Activated naive CD4-positive, alpha-beta T cell treated with anti-CD3 and anti-CD28 coated beads, Interleukin-2, amount 10 ng/mL, durations not matched to agents 7 days and 5 days (primary cell): Measurements from ENCODE around the gene CHRNE.

Experiments
- CTCF ChIA-PET: fragments of 350-600 bp; sonication (Branson Sonifier 250); formaldehyde crosslinking; loops from one replicate; lab custom pipeline; 2021; ENCODE audit warnings: antibody characterized with exemption; lab: Charles Lee
- DNase-seq: peaks from one replicate; pipeline ENCODE4 v3.0.0-alpha.2; 2020
- H3K27ac Mint-ChIP-seq: one replicate; pipeline ENCODE4 v1.8.0; 2021; ENCODE audit warnings: mild to moderate bottlenecking, moderate library complexity, mixed read lengths
- H3K27me3 Mint-ChIP-seq: one replicate; pipeline ENCODE4 v1.8.0; 2021; ENCODE audit warnings: mild to moderate bottlenecking, mixed read lengths
- H3K36me3 Mint-ChIP-seq: one replicate; pipeline ENCODE4 v1.8.0; 2021; ENCODE audit warnings: mixed read lengths
- H3K4me1 Mint-ChIP-seq: one replicate; pipeline ENCODE4 v1.8.0; 2021; ENCODE audit warnings: mixed read lengths
- H3K4me3 Mint-ChIP-seq: one replicate; pipeline ENCODE4 v1.8.0; 2021; ENCODE audit warnings: mild to moderate bottlenecking, moderate library complexity, mixed read lengths
- H3K9me3 Mint-ChIP-seq: one replicate; pipeline ENCODE4 v1.8.0; 2021; ENCODE audit warnings: mixed read lengths

Gene CHRNE

DNA sequence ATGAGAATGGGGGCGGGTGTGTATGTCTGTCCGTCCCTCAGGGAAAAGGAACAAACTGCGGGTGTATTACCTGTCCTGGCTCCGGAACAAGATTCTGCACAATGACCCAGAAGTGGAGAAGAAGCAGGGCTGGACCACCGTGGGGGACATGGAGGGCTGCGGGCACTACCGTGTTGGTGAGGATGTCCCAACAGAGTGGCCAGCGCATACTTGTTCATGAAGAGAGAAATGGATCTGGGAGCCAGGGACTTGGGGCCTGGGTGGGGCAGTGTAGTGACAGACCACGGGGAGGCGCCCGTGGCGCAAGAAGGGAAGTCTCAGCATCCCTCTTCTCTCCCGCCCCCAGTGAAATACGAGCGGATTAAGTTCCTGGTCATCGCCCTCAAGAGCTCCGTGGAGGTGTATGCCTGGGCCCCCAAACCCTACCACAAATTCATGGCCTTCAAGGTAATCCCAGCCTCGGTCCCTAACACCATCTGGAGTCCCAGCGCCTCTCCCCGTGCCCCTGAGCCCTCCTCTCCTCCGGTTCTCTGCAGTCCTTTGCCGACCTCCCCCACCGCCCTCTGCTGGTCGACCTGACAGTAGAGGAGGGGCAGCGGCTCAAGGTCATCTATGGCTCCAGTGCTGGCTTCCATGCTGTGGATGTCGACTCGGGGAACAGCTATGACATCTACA, 7.1 kb downstream of the CHRNE start:
- peaks cover 21% of the 10 kb centered on the region for H3K27me3 Mint-ChIP-seq
- CTCF ChIA-PET = no interaction called here
- peaks cover 19% of the 10 kb centered on the region for H3K4me1 Mint-ChIP-seq
- no peak for DNase-seq
- no peaks in the 10 kb centered on the region for H3K9me3 Mint-ChIP-seq
- peaks cover 29% of the 10 kb centered on the region for H3K36me3 Mint-ChIP-seq
- no peak overlapping the region for H3K4me3 Mint-ChIP-seq
- H3K27ac Mint-ChIP-seq = peak overlapping the region; percentile 28

DNA sequence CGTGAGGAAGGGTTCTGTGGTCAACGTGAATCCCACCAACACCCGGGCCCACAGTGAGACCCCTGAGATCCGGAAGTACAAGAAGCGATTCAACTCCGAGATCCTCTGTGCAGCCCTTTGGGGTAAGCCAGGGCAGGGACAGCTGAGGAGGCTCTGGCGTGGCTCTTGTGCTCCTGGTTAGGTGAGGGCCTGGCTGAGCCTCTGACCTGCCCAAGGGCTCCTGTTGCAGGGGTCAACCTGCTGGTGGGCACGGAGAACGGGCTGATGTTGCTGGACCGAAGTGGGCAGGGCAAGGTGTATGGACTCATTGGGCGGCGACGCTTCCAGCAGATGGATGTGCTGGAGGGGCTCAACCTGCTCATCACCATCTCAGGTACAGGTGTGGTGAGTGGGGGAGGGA, 7.8 kb downstream of the CHRNE start:
- Mint-ChIP-seq H3K27me3 (peaks cover 14% of the 10 kb centered on the region), H3K36me3 (peaks cover 34% of the 10 kb centered on the region), H3K4me3 (no peak overlapping the region), H3K4me1 (peaks cover 14% of the 10 kb centered on the region), H3K27ac (no peak overlapping the region), H3K9me3 (no peaks in the 10 kb centered on the region)
- DNase-seq = no peak
- CTCF ChIA-PET = no interaction called here

DNA sequence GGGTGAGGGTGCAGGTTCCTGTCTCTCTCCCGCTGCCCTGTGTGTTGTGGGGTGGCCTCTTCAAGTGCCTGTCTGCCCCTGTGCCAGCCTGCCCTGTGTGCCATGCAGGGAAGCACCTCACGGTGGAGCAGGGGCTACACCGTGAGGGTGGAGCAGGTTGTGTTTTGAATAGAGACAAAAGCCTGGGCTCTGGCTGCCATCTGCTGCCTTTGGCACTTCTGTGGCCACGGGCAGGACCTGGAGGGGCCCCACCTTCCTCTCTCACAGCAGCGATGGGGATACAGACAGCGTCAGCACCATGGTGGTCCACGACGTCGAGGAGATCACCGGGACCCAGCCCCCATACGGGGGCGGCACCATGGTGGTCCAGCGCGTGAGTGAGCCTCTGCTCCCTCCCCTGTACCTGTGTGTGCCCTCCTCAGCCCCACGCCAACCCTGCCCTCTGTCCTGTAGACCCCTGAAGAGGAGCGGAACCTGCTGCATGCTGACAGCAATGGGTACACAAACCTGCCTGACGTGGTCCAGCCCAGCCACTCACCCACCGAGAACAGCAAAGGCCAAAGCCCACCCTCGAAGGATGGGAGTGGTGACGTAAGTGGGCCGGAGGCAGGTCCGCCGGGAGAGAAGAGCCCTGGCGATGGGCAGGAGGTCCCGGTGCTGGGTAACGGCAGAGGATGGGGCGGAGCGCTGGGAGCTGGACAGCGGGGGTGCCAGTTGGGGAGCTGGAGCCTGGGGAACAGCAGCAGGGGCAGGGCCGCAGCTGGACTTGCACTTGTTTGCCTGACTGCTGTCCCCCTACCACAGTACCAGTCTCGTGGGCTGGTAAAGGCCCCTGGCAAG, 9.0 kb downstream of the CHRNE start:
- CTCF ChIA-PET = no interaction called here

DNA sequence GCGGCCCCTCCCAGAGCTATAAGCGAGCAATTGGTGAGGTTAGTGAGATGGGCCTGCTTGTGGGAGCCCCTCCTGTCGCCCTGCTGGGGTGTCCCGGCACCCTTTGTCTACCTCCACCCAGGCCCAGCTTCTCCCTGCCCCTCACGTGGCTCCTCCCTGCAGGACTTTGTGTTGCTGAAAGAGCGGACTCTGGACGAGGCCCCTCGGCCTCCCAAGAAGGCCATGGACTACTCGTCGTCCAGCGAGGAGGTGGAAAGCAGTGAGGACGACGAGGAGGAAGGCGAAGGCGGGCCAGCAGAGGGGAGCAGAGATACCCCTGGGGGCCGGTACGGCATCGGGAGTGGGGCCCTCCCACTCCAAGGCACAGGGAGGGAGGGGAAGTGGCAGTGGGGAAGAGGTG, 9.6 kb downstream of the CHRNE start:
- Mint-ChIP-seq H3K27me3 (no peaks in the 10 kb centered on the region), H3K9me3 (no peaks in the 10 kb centered on the region), H3K4me3 (no peak overlapping the region), H3K36me3 (peaks cover 40% of the 10 kb centered on the region), H3K4me1 (peaks cover 4% of the 10 kb centered on the region), H3K27ac (no peak overlapping the region)
- CTCF ChIA-PET = no interaction called here
- no peak for DNase-seq

More for the DNA sequence above, 9.0 kb downstream of the CHRNE start:
- Mint-ChIP-seq H3K36me3 (peaks cover 37% of the 10 kb centered on the region), H3K4me3 (no peak overlapping the region), H3K27me3 (peaks cover 4% of the 10 kb centered on the region), H3K27ac (no peak overlapping the region), H3K9me3 (no peaks in the 10 kb centered on the region), H3K4me1 (peaks cover 8% of the 10 kb centered on the region)
- DNase-seq = no peak

DNA sequence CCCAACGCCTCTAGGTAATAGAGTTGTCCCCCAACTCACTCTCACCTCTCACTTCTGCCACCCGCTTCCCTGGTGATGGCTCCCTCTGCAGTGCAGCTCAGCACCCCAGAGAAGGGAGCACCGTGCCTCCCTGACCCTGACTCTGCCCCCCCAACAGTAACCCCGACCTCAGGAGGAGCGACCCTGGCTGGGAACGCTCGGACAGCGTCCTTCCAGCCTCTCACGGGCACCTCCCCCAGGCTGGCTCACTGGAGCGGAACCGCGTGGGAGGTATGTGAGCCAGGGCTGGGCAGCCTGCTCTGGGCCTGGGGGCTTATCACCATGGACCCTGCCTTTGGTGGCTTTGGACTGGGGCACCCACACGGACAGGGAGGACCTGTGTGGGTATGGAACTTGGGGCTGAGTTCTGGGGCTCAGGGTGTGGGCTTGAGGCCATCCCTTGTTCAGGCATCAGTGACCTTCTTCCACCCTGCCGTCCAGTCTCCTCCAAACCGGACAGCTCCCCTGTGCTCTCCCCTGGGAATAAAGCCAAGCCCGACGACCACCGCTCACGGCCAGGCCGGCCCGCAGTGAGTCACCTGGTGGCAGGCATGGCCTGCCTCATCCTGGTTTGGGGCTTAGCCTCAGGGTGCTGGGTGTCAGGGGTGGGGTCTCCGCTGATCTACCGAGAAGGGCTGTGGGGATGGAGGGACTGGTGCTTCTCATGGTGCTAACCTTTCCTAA, 10.2 kb downstream of the CHRNE start:
- Mint-ChIP-seq H3K27ac (no peak overlapping the region), H3K4me1 (peaks cover 3% of the 10 kb centered on the region), H3K36me3 (peaks cover 40% of the 10 kb centered on the region), H3K27me3 (no peaks in the 10 kb centered on the region), H3K9me3 (no peaks in the 10 kb centered on the region), H3K4me3 (no peak overlapping the region)
- CTCF ChIA-PET = no interaction called here
- DNase-seq = no peak

DNA sequence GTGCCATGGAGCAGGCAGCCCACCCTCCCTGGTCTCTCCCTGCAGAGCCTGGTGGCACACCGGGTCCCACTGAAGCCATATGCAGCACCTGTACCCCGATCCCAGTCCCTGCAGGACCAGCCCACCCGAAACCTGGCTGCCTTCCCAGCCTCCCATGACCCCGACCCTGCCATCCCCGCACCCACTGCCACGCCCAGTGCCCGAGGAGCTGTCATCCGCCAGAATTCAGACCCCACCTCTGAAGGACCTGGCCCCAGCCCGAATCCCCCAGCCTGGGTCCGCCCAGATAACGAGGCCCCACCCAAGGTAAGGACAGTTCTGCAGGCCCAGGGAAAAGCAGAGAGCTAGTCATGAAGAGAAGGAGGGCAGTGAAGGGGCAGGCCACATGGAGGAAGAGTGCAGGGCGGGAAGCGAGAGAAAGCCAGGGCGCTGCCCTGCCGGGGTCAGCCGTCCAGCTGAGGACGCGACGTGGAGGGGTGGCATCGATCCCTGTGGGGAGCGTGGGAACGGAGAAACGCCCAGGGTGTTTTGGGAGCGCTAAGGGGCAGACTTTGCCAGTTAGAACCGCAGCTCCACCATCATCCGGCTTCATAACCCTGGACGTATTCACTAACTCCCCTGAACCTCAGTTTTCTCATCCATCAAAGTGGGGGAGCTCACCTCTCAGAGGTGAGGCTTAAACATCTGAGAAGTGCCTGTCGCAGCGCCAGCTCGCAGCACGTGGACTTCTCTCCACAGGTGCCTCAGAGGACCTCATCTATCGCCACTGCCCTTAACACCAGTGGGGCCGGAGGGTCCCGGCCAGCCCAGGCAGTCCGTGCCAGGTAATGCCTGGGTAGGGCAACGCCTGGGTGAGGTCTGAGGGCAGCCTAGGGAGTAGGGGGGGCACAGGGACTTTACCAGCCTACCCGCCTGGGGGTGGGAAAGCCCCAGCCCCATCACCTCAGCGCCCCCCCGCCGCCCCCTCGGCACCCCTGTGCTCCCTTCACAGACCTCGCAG, 11.2 kb downstream of the CHRNE start:
- CTCF ChIA-PET = interaction anchor here (0.6 to 1.3 kb wide), 3 partner anchors 8 to 99 kb away, joined by 3 to 5 read pairs (median 3); partner anchors contain the start of gene C17orf107
- Mint-ChIP-seq H3K4me1 (peaks cover 3% of the 10 kb centered on the region), H3K27me3 (no peaks in the 10 kb centered on the region), H3K36me3 (peaks cover 41% of the 10 kb centered on the region), H3K27ac (no peak overlapping the region), H3K9me3 (no peaks in the 10 kb centered on the region), H3K4me3 (no peak overlapping the region)
- no peak for DNase-seq

DNA sequence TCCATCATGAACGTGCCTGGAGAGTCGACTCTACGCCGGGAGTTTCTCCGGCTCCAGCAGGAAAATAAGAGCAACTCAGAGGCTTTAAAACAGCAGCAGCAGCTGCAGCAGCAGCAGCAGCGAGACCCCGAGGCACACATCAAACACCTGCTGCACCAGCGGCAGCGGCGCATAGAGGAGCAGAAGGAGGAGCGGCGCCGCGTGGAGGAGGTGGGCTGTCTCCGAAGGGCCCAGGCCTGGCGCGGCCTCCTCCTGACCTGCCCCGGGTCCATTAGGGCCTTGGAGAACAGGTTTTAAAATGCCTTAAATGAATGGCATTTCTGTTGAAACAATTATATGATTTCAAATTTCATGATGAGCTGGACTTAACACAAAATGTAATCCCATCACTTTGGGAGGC, 15.3 kb downstream of the CHRNE start:
- DNase-seq = no peak
- Mint-ChIP-seq H3K27me3 (no peaks in the 10 kb centered on the region), H3K27ac (no peak overlapping the region), H3K4me3 (no peak overlapping the region), H3K4me1 (peaks cover 3% of the 10 kb centered on the region), H3K9me3 (no peaks in the 10 kb centered on the region), H3K36me3 (peaks cover 40% of the 10 kb centered on the region)
- CTCF ChIA-PET = interaction anchor here (0.8 to 1.9 kb wide), 5 partner anchors 57 to 320 kb away, joined by 3 to 5 read pairs (median 4); partner anchors contain the start of gene ARRB2

DNA sequence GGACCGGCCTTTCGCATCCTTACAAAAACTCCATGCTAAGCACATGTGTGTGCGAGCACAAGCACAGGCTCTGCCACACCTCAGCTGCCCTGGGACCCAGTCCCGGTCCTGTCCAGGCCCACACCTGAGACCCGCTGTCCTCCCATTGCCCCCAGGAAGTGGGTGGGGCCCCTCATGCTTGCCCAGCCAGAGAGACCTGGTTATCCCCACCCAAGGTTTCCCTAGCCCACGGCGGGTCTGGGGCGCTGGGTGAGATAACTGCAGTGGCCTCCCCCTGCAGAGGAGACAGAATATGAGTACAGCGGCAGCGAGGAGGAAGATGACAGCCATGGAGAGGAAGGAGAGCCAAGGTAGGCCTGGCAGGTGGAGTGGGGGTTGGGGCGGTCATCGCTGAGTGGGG, 16.1 kb downstream of the CHRNE start:
- CTCF ChIA-PET = interaction anchor here (1.9 kb wide), 1 partner anchor 177 kb away, joined by 4 read pairs; the partner anchor contains the start of gene ARRB2
- H3K4me3 Mint-ChIP-seq = no peak overlapping the region
- DNase-seq = no peak
- H3K36me3 Mint-ChIP-seq = peaks cover 41% of the 10 kb centered on the region
- no peak overlapping the region for H3K27ac Mint-ChIP-seq
- H3K9me3 Mint-ChIP-seq = no peaks in the 10 kb centered on the region
- peaks cover 3% of the 10 kb centered on the region for H3K4me1 Mint-ChIP-seq
- no peaks in the 10 kb centered on the region for H3K27me3 Mint-ChIP-seq

DNA sequence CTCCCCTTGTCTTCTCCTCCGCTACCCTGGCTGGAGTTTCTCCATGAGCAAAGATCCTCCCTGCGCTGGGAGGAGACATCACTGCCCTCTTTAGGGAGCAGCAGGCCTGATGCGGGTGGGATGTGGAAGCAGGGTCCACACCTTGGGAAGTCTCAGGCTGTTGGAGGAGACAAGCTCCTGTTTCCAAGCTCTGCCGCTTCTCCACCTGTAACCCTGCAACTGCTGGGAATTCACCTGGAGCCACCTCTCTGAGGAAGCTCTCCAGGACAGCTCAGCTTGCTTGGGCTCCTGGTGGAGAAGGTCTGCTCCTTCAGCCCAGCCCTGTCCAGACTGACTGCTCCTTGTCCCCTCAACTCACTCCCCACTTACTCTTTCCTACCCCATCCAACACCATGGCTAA, 18.4 kb downstream of the CHRNE start:
- Mint-ChIP-seq H3K27ac (no peak overlapping the region), H3K36me3 (peaks cover 33% of the 10 kb centered on the region), H3K4me3 (no peak overlapping the region), H3K9me3 (no peaks in the 10 kb centered on the region), H3K4me1 (peaks cover 3% of the 10 kb centered on the region), H3K27me3 (no peaks in the 10 kb centered on the region)
- no peak for DNase-seq
- CTCF ChIA-PET = interaction anchor here (0.8 to 1.3 kb wide), 3 partner anchors 9 to 152 kb away, joined by 3 to 4 read pairs (median 3); no protein-coding TSS in a partner anchor

DNA sequence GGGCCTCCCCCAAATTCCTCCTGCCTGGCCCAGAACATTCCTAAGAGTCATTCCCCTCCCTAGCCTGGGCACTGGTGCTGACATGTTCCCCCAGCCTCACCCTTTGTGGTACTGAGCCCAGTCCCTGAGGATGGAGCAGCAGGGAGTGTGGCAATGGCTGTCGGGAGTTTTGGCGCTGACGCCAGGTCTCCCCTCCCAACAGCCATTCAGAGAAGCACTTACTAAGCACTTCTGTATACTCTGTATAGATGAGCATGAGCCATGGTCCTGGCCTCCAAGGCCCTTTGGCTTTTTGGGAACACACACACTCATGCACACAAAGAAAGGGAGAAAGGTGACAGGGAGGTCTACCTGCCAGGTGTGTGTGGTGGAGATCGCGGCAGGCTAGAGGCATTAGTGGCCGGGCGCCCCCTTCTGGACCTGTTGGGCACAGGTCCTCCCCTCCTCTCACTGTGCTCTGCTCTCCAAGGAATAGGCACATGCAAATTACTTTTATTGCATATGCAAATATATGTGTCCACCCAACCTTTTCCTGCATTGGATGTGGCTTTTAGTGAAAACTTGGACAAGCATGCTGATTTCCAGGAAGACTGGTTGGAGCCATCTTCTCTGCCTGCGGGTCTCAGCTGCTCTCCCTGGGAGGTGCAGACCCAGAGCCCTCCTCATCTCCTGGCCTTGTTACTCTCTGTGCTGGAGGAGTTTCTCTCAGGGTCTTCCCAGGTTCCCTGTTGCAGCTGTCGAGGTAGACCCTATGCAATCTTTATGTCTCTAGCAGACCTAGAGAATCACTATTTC, 20.9 kb downstream of the CHRNE start:
- CTCF ChIA-PET = interaction anchor here (0.5 to 2.3 kb wide), 14 partner anchors 9 to 315 kb away, joined by 3 to 11 read pairs (median 3); partner anchors contain the start of gene ARRB2
- H3K27me3 Mint-ChIP-seq = no peaks in the 10 kb centered on the region
- H3K9me3 Mint-ChIP-seq = no peaks in the 10 kb centered on the region
- no peak overlapping the region for H3K27ac Mint-ChIP-seq
- no peaks in the 10 kb centered on the region for H3K4me1 Mint-ChIP-seq
- H3K4me3 Mint-ChIP-seq = no peak overlapping the region
- peak; percentile 78 for DNase-seq
- peaks cover 24% of the 10 kb centered on the region for H3K36me3 Mint-ChIP-seq

DNA sequence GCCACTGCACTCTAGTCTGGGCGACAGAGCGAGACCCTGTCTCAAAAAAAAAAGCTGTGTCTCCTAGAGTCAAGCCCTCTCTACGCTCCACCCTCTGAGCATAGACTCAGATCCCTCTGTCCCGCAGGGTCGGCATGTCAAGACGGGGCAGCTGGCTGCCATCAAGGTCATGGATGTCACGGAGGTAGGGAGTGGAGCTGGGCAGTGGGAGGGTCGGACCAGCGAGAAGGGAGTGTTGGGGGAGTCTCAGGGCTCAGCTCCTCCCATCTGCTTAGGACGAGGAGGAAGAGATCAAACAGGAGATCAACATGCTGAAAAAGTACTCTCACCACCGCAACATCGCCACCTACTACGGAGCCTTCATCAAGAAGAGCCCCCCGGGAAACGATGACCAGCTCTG, 22.0 kb downstream of the CHRNE start:
- CTCF ChIA-PET = interaction anchor here (1.0 to 2.3 kb wide), 8 partner anchors 10 to 314 kb away, joined by 3 to 11 read pairs (median 6); partner anchors contain the start of gene ARRB2
- Mint-ChIP-seq H3K4me3 (no peak overlapping the region), H3K9me3 (no peaks in the 10 kb centered on the region), H3K4me1 (no peaks in the 10 kb centered on the region), H3K27me3 (no peaks in the 10 kb centered on the region), H3K27ac (no peak overlapping the region), H3K36me3 (peaks cover 19% of the 10 kb centered on the region)
- DNase-seq = no peak

DNA sequence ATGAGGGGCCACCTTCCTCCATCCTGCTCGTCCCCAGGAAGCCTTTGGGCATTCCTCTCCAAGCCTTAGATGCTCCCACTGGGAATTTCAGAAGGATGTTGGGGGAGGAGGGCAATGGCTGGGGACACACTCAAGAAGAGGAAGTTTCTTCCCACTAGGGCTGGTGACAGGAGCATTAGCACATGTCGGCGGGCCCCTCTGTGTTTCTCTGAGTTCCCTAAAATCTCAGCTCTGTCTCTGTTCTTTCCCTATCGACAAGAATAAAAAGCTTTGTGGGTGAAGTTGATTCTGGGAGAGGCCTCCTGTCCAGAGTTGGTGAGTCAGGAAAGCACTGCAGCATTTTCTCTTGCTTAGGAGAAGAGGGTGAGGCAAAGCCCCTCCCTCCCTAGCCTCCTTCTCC, 23.3 kb downstream of the CHRNE start:
- Mint-ChIP-seq H3K9me3 (no peaks in the 10 kb centered on the region), H3K27me3 (no peaks in the 10 kb centered on the region), H3K4me1 (no peaks in the 10 kb centered on the region), H3K27ac (no peak overlapping the region), H3K36me3 (peaks cover 8% of the 10 kb centered on the region), H3K4me3 (no peak overlapping the region)
- DNase-seq = no peak
- CTCF ChIA-PET = interaction anchor here (1.9 kb wide), 1 partner anchor 147 kb away, joined by 8 read pairs; no protein-coding TSS in a partner anchor
